Stimulated activated CD8-positive, alpha-beta memory T cell treated with anti-CD3 and anti-CD28 coated beads, Interleukin-7, amount 100 ng/mL, for 48 hours (primary cell): ENCODE results near the gene PLA2G3.

ENCODE experiments used
- DNase-seq, 2 donors: peaks; one replicate each; pipeline ENCODE4 v3.0.0-alpha.2; 2020; ENCODE audit warnings: low read depth in 1 of 2; ENCODE audit errors: extremely low read depth in 1 of 2

PLA2G3 gene

GRCh38 chr22:31148953-31149627, 8.8 kb upstream of the PLA2G3 start:
- peak in 1 of 2 donors; percentile 14 for DNase-seq

- no peak for DNase-seq
Measured at GRCh38 chr22:31148488-31148887, 8.2 kb upstream of the PLA2G3 start.

GRCh38 chr22:31144223-31144622, 3.9 kb upstream of the PLA2G3 start:
- no peak for DNase-seq

- no peak for DNase-seq
Measured at GRCh38 chr22:31143537-31143936, 3.2 kb upstream of the PLA2G3 start.

- no peak for DNase-seq
Measured at GRCh38 chr22:31143038-31143437, 2.7 kb upstream of the PLA2G3 start.

- no peak for DNase-seq
Measured at GRCh38 chr22:31142285-31142684, 2.0 kb upstream of the PLA2G3 start.

GRCh38 chr22:31141551-31141950, 1.2 kb upstream of the PLA2G3 start:
- no peak for DNase-seq

- DNase-seq, result no peak
Measured at GRCh38 chr22:31140746-31141145, 438 bp upstream of the PLA2G3 start.

- no peak for DNase-seq
Measured at GRCh38 chr22:31139066-31139465, 1.2 kb downstream of the PLA2G3 start.

GRCh38 chr22:31138126-31138525, 2.2 kb downstream of the PLA2G3 start:
- no peak for DNase-seq

- no peak for DNase-seq
Measured at GRCh38 chr22:31137721-31138120, 2.6 kb downstream of the PLA2G3 start.

- no peak for DNase-seq
Measured at GRCh38 chr22:31136711-31137110, 3.6 kb downstream of the PLA2G3 start.

- DNase-seq, result no peak
Measured at GRCh38 chr22:31136155-31136554, 4.2 kb downstream of the PLA2G3 start.

GRCh38 chr22:31135706-31136105, 4.6 kb downstream of the PLA2G3 start:
- DNase-seq, result no peak

- DNase-seq, result no peak
Measured at GRCh38 chr22:31134688-31135087, 5.6 kb downstream of the PLA2G3 start.

GRCh38 chr22:31133911-31134310, 6.4 kb downstream of the PLA2G3 start:
- no peak for DNase-seq

- no peak for DNase-seq
Measured at GRCh38 chr22:31130873-31131272, 9.4 kb downstream of the PLA2G3 start.

- no peak for DNase-seq
Measured at GRCh38 chr22:31128156-31128555, 12.2 kb downstream of the PLA2G3 start.

GRCh38 chr22:31127181-31127772, 13.0 kb downstream of the PLA2G3 start:
- no peak for DNase-seq

GRCh38 chr22:31126869-31127175, 13.5 kb downstream of the PLA2G3 start:
- DNase-seq, result no peak

GRCh38 chr22:31126128-31126868, 14.0 kb downstream of the PLA2G3 start:
- DNase-seq, result no peak

- no peak for DNase-seq
Measured at GRCh38 chr22:31125521-31126117, 14.7 kb downstream of the PLA2G3 start.
